Measurements from ENCODE around the gene HOXC4.

The HOXC4 gene

DNA sequence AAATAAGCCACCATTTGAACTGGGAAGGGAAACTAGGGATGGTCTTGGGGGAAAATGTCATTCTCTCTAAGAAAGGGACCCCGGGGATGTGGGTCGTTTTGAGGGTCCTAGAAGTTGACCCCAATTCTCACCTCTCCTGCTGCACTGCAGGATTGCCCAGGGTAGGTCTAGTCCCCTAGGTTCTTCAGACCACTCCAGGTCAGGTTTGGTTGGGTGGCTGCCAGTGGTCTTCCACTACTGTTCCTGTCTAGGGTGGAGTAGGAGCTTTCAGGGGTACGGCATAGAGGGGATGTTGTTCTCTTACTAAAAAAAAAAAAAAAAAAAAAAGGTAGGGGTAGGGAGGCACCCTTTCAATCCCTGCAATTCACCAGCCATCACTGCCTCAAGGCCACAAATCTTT, 37.6 kb upstream of the HOXC4 start:
- no peak for DNase-seq

DNA sequence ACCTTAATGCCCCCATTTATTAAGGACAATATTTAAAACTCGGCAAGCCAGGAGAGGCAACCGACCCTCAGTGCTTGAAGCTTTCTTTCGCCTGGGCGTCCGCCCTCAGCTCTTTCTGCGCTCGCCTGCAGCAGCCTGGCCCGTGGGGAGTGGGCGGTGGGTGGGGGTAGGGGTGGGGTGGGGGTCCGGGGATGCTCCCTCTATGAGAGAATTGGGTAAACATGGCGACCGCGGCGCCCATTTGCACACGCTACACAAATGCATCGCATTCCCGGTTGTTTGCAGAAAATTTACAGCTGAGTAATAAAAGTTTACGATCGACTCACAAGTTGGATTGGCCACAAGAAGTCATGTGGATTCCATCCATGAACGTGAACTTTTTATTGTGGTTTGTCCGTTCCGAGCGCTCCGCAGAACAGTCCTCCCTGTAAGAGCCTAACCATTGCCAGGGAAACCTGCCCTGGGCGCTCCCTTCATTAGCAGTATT, 37.1 kb upstream of the HOXC4 start:
- DNase-seq, result peak; percentile 72

DNA sequence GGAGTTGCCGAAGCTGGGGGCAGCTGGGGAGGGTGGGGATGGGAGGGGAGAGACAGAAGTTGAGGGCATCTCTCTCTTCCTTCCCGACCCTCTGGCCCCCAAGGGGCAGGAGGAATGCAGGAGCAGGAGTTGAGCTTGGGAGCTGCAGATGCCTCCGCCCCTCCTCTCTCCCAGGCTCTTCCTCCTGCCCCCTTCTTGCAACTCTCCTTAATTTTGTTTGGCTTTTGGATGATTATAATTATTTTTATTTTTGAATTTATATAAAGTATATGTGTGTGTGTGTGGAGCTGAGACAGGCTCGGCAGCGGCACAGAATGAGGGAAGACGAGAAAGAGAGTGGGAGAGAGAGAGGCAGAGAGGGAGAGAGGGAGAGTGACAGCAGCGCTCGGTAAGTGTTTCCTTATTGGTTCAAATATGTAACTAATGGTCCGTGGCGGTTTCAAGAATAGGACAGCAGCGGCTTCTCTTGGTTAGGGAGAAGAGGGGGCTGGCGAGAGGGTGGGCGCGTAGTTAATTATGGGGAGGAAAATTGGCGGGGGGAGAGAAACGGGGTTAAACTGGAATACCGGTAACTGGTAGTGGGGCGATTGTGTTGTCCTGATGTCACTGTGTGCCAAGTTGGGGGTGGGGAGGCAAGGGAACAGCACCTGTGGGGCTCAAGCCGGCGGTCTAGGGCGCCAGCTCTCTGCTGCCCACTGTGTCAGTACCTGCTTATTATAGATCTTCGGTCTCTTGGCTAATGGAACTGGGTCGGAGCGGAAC, 36.4 kb upstream of the HOXC4 start:
- peak; percentile 86 for DNase-seq

DNA sequence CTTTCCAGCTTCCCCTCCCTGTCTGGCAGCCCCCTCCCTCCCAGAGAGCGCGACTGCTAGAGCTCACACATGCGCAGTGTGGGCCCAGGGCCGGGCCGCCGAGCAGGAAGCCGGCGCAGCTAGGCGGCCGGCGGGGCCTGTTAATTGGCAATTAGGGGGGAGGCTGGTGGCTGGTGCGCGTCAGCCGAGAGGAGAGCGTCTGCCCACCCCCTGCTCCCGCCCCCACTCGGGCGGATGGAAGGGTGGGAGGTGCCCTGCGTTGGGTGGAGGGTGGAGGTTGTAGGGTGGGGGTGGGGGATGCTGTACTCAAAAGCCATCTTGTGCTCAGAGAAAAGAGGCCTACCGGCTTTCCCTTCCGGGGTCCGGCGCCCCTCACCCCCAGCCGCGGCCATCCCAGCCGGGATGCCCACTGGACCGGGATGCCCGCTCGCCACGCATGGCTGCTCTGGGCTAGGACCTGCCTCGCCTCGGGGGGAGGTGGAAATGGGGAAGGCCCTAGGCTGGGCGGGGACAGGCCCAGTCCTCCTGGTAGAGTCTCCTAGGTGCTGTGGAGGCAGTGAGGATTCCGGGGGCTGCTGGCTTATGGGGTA, 35.7 kb upstream of the HOXC4 start:
- peak; percentile 95 for DNase-seq

DNA sequence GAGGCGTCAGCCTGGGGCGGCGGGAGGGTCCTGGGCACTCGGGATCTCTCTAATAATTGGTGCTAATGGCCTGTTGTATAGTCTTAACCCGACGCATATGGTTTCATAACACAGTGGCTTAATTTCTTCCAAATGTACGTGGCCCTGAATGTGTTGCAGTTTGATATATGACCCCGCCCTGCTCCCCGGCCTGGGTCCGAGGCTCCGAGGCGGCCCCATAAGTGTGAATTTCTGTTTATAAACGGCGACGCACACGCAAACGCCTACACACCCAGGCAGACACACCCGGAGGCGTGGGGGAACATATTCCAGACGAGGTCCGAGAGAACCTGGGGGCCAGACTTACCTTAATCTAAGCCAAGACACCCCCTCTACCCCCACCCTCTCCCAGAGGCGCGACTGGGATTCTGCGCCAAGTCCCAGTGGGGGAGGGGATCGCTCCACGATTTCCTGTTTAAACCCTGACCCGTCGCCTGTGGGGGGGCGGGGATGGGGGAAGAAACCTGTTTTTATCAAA, 35.1 kb upstream of the HOXC4 start:
- DNase-seq, result no peak

DNA sequence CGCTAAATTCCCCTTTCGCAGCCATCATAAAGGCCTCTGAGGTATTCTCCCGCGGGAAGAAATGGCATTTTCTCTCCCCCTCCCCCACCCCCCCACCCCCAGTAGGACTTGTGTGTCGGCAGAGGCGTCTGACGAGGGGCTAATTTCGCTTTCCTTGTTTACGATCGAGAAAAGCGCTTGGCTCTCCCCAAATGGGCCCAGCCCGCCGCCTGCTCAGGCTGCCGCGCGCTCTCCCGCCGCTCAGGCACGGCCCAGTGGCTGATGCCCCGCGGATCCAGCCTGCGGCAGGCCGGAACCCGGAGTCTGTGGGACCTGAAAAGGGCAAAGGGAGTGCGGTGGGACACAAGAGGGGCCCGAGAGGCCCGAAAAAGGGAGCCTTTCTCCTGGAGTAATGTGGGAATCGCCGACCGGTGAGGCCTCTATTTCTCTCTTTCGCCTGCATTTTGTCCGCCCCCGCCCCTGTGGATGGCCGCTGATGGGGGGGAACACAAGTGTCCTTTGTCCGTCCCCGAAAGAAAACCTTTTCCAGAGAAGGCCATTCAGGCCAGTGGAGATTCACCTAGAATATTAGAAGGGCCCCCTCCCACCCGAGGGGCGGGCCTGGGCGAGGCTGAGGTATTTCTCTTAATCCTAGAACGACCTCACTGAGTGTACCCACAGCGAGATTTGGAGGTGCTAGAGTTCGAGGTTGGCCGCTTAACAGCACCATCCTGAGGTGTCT, 34.4 kb upstream of the HOXC4 start:
- no peak for DNase-seq

DNA sequence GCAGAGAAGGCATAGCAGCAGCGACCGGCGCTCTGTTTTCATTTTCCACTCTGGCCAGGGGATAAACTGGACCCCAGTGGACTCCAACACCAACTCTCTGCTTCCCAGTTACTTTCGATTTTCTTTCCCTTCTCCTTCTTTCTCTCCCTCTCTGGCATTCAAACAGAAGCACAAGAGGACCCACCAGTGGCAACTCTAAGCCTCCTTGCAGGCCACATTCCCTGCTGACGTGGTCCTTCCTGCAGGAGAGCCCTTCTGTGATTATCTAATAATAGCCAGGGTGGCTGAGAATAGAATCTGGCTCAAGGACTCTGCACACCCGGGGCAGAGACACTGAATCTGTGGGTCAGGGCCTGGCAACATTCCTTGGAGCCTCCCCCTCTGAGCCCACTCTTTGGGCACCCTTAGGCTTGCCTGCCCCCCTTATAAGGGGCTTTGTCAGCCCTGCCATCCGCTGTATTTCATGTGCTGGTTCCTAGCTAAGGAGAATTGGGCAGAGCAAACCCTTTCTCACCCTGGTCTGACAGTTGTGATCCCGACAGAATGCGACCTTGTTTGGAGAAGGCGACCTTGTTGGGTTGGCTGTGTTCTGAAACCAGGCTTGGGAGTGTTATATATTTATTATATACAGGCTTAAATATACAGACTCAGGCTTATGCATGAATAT, 33.6 kb upstream of the HOXC4 start:
- no peak for DNase-seq

DNA sequence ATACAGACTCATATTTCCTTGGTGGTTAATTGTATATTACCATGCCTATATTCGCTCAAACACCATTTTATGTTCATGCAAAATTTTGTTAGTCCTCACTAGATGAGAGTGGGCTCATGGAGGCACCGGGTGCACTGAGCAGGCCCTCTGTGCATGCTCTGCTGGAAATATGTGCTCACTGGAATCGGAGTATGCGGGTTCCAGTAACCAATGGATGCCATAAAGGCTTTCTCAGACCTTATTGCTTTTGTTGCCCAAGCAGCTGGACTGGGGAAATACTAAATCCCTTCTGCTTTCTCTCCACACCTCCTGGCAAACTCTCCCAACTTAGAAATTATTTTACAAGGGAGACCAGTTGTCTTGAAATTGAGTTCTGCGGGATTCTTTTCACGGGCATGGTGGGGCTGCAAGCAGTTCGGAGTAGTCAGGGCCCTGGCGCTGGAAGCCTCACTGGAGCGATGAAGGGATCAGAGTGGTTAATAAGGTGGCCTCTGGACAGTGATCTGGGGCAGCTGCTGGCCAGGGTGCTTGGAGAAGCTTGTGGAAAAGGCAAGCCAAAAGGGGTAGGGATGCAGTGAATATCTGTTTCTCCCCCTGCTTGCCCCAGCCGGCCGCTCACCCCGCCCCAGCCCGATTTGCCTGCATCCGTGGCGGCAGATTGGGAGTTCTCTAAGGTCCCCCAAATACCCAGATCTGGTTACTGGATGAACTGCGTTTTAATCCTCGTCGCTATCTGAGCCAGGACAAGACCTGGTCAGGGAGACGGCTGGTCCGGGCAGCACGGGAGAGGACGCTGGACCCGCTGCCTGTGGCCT, 32.8 kb upstream of the HOXC4 start:
- no peak for DNase-seq

DNA sequence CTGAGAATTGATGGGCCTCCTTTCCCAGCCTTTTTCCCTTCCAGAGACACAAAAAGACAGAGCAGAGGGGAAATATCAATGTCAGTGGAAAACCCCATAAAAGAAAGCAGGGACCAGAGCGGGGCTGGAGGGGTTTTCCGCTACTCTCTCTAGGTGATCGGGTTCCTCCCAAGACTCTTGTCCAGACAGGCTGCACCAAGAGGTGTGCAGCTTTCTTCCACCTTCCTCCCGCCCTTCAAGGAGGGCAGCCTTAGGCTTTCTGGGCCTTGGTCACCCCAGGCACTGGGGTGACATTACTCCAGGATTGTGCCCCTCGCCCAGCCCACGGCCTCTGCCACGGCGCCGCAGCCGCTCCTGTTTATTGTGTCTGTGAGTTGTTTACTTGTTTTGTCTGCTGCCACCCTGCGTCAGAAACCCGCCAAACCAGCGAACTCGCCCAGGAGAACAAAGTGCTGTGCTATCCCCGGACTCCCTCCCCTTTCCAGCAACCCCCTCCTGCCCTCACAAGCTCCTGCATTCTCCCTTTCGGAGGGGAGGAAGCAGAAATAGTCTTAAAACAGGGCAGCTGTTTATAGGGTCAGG, 32.1 kb upstream of the HOXC4 start:
- DNase-seq, result no peak

DNA sequence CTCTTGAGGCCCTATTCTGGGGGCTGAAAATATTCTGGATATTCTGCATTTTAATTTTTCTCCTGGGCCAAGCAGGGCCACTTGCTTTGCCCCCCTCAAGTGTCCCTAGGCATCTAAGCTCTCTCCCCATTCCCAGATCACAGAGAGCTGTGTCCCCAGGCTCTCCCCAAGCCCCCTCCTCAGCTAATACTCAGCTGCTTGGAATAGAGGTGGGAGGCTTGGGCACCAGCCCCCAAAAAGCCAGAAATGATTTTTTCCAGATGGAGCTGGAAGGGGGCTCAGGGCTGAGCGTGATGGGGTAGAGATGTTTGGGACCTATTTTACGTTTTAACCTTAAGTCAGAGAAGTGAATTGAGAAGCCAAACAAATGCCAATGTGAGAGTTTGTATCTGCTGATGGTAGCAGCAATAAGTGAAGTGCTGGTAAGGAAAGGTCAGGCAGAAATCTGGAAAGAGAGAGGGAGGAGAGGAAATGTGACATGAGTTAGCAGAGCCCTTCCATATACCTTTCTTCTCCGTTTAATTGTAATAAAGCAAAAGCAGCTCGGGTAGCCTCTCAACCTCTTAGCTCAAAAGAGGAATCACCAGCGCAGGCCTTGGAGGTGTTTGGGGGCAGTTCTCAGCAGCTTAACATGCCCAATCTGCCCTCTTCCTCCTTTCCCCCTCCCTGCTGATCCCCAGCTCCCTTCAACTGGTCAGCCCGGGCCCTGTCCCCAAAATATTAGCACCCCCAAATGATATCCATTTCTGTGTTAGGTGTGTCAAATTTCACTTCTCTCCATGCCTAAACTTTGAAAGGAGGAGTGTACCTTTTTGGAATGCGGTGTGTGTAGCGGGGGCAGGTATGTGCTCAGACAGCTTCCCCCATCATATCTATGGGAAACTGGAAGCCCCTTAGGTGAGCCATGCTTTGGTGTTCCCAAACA, 30.4 kb upstream of the HOXC4 start:
- DNase-seq, result no peak

DNA sequence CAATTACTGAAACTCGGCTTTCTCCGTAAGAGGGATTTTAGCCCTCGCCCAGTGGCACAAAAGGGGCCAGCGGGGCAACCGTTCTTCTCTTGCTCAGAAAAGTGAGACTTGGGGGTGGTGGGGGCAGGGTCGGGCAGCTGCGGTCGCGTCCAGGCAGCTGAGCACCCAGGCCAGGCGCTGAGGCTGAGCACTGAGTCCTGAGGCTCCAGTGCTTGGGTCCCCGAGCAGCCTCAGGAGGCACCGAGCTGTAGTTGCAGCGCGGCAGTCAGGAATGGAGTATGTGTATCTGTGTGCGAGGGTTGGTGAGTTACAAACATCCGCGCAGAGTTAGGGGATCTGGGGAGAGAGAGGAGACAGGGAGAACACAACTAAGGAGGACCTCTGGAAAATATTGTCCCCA, 29.5 kb upstream of the HOXC4 start:
- no peak for DNase-seq

DNA sequence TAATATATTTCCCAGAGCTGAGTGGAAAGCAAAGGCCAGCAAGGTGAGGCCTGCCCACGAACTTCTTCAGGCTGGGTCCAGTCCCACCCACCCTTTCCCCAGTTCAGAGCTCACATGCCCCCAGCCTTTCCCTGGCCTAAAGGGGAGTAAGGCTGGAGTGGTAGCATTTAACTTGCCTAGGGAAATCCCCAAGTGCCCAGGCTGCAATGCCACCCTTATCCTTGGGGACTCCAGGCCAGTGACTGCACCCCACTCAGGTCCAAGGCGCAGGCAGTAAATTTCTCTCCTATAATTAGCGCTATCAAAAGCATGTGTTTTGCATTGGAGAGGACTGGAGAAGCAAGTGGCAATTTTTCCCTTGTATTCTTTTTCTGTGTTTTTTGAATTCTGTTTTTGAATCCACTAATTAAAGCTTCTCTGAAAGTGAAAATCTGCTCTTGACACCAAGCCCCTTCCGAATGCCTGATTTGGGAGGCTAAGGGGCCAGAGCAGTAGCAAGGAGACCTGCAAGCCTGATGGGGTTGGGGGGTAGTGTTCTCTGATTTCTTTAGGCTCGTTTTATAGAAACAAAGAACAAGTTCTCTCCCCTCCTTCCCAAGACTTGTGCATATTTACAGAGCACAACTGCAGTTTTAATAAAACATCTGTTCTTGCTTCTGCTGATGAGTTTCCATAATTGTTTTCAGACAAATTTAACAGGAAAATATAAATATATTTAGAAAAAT, 28.9 kb upstream of the HOXC4 start:
- no peak for DNase-seq

DNA sequence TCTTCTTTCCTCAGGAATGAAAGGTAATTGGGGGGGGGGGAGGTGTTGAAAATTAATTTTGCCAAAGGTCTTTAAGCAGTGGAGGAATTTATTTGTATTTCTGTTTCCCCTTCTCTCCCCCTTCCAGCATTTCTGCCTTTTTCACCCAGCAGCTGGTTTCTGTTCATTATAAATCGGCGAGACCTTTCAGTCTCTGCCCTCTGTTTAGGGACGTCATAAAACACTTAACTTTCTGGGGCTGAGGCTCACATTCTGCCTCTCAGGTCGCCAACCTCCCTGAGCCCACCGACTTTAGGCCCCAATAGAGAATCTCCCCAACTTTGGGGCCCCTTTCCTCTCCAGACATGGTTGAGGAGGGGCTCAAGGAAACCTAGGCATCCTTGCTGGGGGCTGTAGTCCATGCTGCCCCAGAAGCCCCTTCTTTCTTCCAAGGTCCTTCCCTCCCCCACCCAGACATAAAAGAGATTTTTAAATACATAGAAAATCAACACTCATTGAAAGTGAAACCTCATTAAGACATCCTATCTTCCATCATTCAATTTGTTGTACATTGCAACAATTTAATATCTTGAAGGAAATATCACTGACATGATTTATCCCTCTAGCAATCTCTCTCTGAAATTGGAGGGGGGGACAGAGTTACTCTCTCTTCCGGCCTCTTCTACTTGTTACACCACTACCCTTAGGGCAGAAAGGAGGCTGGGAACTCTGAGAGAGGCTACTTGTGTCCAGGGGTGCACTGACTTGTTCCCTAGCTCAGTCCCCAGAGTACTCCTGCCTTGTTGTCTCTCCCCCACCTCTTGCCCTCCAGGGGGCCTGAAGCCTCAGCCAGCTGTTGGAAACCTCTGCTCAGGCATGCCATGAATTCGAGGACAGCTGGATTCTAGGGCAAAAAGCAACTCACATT, 27.9 kb upstream of the HOXC4 start:
- DNase-seq, result no peak

DNA sequence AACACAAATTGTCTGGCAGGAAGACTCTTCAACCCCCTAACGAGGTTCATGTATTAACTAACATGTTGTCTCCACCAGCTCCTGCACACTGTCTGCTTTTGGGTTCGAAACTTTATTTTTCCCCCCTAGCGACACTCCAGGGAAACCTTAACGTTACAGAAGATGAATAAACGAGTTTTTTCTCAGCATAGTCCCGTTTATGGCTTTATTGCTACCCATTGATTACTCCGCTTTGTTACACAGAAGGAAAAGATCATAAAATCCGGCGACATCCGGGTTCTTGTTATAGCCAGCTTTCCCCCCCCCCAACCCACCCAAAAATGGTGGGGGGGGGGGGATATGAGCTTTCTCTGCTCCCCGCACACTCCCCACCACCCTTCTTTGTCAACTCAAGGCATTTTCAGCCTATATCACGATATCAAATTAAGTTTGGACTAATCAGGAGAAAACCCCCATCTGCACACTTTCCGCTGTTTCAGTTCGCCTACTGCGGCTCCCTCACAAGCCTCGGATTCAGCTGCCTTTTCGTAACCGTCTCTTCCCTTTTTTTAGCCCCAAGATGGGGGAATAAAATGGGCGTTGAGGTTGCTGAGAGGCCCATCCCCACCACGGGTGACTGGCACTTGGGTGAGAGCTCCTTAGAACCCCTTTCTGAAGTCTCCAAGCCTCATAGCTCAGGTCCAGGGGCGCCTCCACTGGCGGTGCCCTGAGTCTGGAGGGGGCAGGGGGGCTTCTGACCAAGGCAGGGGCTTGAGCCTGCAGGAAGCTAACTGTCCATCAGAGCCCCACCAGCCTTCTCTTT, 26.8 kb upstream of the HOXC4 start:
- DNase-seq, result no peak

DNA sequence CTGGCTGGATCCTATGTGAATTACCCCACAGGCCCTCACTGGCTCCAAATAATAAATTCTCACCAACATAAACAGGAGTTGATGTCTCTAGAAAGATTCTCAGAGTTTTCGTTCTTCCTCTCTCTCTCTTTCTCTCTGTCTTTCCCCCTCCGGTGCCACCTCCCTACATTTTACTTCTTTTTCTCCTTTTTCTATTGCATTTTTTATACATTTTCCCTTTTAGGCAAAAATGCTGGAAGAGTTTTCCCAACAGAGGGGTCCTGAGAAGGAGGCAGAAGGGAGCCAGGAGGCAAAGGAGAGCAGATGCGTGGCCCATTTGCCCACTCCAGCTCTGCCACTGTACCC, 26.2 kb upstream of the HOXC4 start:
- DNase-seq, result no peak

DNA sequence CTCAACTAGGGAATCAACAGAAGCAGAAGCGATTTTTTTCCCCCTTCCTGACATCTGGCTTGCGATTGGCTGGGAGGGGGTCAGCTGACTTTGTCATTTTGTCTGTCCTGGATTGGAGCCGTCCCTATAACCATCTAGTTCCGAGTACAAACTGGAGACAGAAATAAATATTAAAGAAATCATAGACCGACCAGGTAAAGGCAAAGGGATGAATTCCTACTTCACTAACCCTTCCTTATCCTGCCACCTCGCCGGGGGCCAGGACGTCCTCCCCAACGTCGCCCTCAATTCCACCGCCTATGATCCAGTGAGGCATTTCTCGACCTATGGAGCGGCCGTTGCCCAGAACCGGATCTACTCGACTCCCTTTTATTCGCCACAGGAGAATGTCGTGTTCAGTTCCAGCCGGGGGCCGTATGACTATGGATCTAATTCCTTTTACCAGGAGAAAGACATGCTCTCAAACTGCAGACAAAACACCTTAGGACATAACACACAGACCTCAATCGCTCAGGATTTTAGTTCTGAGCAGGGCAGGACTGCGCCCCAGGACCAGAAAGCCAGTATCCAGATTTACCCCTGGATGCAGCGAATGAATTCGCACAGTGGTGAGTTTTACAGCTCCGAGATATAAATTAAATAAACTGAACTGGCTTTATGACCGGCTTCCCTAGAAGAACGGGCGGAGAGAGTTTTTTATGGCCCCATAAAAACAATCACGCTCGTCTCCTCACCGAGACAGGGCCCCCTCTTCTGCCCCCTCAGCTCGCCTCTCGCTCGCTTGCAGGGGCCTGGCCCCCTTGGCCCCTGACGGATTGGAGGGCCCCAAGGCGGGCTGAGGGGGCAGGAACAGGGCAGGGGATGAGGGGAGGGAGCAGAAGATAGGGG, 25.1 kb upstream of the HOXC4 start, which contains the start of gene HOXC6:
TSS of gene HOXC6 (plus strand) at position 127 of the 888 bp plus-strand sequence. CDS start at position 209, 82 bp downstream.
- DNase-seq, result peak; percentile 24
